Testis (tissue), 3 donors: ENCODE measurements around the gene GRID1. TPM values are rescaled to one million over a fixed set of nuclear protein-coding genes. Genes with fewer than 3 reads are reported as not detected.

Source experiments
- DNase-seq: peaks from one replicate; pipeline ENCODE4 v3.0.0-alpha.2; 2019
- H3K27ac ChIP-seq, 2 donors: fragments of 200-600 bp; sonication (generic); one replicate each; pipeline ENCODE4 v1.5.1; 2019
- H3K27me3 ChIP-seq: fragments of 200-600 bp; sonication (generic); one replicate; pipeline ENCODE4 v1.5.1; 2019
- H3K36me3 ChIP-seq: fragments of 200-600 bp; sonication (generic); one replicate; pipeline ENCODE4 v1.5.1; 2017; ENCODE audit warnings: low read depth; ENCODE audit errors: missing control alignments
- H3K4me1 ChIP-seq: fragments of 200-600 bp; sonication (generic); one replicate; pipeline ENCODE4 v1.5.1; 2019
- H3K4me3 ChIP-seq, 2 donors: fragments of 200-600 bp; sonication (generic); one replicate each; pipeline ENCODE4 v1.5.1; 2017 to 2019
- H3K9me3 ChIP-seq: fragments of 200-600 bp; sonication (generic); one replicate; pipeline ENCODE4 v1.5.1; 2017
- POLR2A ChIP-seq: fragments of 450-650 bp; IDR thresholded peaks from one replicate; pipeline ENCODE4 v1.6.1; 2017; ENCODE audit warnings: antibody characterized with exemption, mild to moderate bottlenecking, moderate library complexity
- WGBS, 2 donors: methylation state at CpG; one replicate each; pipeline ENCODE4 v1.1.5; 2018; 5-methylcytosine and 5-hydroxymethylcytosine counted together
- intact Hi-C: fragments of 100-400 bp; cut with DNase I; formaldehyde crosslinking; loops from one replicate; pipeline ENCODE4 v1.15.1; 2023; ENCODE audit warnings: low total_unique reads
- polyA plus RNA-seq: library from polyadenylated mRNA; stranded (reverse); fragments of 350-450 nt; fragmentation: Illumina TruSeq; extraction: RNeasy Lipid Tissue Mini Kit (QIAGEN cat#74804); gene quantifications from one replicate; pipeline ENCODE4 v1.2.3, GENCODE V29; 2014; ENCODE audit warnings: low read depth, low replicate concordance; ENCODE audit not compliant: insufficient read depth
- total RNA-seq, 2 donors: library from RNA; depleted of rRNA; stranded (reverse); fragments of >200 nt; gene quantifications; one replicate each; pipeline ENCODE4 v1.2.3, GENCODE V29; 2016
- TF ChIP-seq, protein P1 (sequence below), 3 experiments: fragments of 450-650 bp in 2 of 3; fragments of 200-600 bp in 1 of 3; sonication (generic) in 1 of 3; IDR thresholded peaks; one replicate each; pipeline ENCODE4 v1.5.1; 2016 to 2019; ENCODE audit warnings: antibody characterized with exemption in 3 of 3, mild to moderate bottlenecking in 2 of 3, moderate library complexity in 1 of 3

Gene GRID1
- total and polyA plus RNA-seq, 3 donors from 2014 or later = 7.4 to 16.7 (median 8.1) TPM

DNA sequence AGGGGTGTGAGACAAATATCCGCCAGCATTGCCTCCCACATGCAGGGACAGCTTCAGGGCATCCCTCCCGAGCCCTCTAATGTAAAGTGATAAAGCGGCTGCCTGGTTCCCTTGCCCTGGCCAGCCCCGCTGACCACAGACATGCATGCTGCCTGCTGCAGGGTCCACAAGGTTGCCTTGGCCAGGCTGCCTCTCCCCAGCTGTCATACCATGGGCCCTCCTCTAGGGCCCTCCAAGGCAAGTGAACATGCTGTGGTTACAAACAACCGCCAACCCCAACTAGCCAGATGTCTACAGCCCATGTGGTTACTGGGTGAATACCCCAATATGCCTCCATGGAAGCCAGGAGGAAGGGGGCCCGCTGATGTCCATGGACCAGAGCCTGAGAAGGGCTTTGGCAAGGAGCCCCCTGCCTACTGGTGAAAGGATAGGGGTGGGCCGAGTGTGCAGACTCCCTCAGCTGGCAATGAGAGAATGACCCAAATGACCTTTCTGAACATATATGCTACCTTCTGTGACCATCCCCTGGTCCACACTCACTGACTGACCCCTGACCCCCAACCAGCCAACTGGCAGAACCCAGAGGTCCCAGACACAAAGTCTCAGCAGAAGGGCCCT is 37.4 kb downstream of the GRID1 start:
- Histone ChIP-seq H3K9me3 (no peaks in the 10 kb centered on the region), H3K27me3 (no peaks in the 10 kb centered on the region), H3K4me3 (no peak overlapping the region), H3K36me3 (no peaks in the 10 kb centered on the region), H3K27ac (no peak overlapping the region), H3K4me1 (no peaks in the 10 kb centered on the region)
- no peak for TF ChIP-seq POLR2A
- TF ChIP-seq, protein P1, sequence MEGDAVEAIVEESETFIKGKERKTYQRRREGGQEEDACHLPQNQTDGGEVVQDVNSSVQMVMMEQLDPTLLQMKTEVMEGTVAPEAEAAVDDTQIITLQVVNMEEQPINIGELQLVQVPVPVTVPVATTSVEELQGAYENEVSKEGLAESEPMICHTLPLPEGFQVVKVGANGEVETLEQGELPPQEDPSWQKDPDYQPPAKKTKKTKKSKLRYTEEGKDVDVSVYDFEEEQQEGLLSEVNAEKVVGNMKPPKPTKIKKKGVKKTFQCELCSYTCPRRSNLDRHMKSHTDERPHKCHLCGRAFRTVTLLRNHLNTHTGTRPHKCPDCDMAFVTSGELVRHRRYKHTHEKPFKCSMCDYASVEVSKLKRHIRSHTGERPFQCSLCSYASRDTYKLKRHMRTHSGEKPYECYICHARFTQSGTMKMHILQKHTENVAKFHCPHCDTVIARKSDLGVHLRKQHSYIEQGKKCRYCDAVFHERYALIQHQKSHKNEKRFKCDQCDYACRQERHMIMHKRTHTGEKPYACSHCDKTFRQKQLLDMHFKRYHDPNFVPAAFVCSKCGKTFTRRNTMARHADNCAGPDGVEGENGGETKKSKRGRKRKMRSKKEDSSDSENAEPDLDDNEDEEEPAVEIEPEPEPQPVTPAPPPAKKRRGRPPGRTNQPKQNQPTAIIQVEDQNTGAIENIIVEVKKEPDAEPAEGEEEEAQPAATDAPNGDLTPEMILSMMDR (IDR thresholded peaks at IDR 0.05) = no peak
- 87 to 95% methylated on average over 3 to 7 of the region's 7 CpGs for WGBS, 2 donors
- intact Hi-C loops = no loop called here
- DNase-seq = no peak

DNA sequence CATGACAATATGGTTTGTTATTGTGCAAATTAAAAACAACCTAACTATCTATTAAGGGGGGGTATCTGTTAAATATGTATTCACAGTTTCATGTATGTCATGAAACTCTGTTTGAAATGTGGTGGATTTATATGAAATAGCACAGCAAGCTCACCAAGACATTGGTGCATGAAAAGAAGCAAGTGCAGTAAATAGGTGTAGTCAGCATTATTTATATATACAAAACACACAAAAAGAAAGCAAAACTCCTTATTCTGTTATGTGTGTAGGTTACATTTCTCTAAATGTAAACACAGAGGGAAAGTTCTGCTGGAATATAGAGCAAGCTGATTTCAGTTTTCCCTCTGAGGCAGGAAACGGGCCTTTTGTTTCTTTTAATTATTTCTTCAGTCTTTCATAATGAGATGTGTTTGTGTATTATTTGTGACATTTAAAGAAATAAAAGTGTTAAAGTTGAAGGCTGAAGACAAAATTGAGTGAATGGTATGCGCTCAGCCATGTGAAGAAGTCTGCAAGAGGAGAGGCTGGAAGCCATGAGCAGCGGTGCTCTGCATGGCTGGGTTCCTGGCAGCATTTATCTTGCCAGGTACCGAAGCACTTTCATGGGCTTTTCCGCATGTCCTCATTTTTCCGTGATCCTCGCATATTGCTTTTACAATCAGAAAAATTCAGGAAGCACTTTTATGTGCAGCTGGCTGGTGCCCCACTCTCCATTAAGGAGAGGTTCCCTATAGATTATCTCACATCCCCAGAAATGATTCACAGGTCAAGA is 38.5 kb downstream of the GRID1 start:
- no peaks in the 10 kb centered on the region for H3K4me1 ChIP-seq
- no peak for DNase-seq
- TF ChIP-seq, protein P1 (IDR thresholded peaks at IDR 0.05) = no peak
- 77 to 82% methylated on average over 7 of the region's 7 CpGs for WGBS, 2 donors
- intact Hi-C loops = no loop called here
- H3K9me3 ChIP-seq = no peaks in the 10 kb centered on the region
- H3K27me3 ChIP-seq = no peaks in the 10 kb centered on the region
- no peaks in the 10 kb centered on the region for H3K36me3 ChIP-seq
- H3K27ac ChIP-seq = no peak overlapping the region
- no peak overlapping the region for H3K4me3 ChIP-seq

DNA sequence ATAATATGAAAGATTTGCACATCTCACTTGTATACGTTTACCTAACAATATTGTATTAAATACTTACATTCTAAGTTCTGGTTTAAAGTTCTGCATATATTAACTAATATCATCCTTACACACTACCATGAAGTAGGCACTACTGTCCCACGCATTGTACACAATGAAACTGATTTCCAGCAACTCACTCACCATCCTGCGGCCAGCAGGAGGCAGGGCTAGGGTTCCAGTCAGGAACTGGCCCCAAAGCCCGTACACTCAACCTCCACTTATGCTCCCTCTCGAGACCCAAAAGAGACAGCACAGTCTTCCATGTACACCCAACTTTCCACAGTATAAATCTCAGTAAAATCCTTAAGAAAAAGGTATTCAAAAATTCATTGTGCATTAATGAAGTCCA is 41.4 kb downstream of the GRID1 start:
- TF ChIP-seq, protein P1 (IDR thresholded peaks at IDR 0.05) = no peak
- no peak for TF ChIP-seq POLR2A
- H3K36me3 ChIP-seq = no peaks in the 10 kb centered on the region
- no peaks in the 10 kb centered on the region for H3K9me3 ChIP-seq
- no peaks in the 10 kb centered on the region for H3K4me1 ChIP-seq
- DNase-seq = no peak
- H3K27me3 ChIP-seq = no peaks in the 10 kb centered on the region
- no peak overlapping the region for H3K4me3 ChIP-seq
- intact Hi-C loops = no loop called here
- no peak overlapping the region for H3K27ac ChIP-seq
- WGBS, 2 donors = 88% methylated on average over 5 of the region's 5 CpGs

DNA sequence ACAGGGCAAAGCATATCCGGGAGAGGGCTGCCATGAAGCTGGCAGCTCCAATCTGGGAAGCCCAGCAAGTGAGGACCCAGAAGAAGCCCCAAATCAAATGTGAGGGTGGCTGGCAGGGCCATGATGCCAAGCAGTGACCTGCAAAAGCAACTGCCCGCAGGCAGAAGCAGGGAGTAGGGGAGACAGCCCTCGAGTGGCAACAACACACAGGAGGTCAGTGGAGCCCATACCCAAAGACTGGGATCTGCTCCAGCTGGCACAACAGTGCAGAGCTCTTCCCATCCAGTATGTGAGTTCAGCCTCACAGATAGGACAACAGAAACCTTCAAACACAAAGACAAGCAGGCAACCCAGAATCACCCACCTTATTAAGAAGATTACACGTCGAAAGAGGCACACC is 45.0 kb downstream of the GRID1 start:
- no peak for TF ChIP-seq POLR2A
- TF ChIP-seq, protein P1 (IDR thresholded peaks at IDR 0.05) = no peak
- 74 to 79% methylated on average over 3 to 5 of the region's 5 CpGs for WGBS, 2 donors
- intact Hi-C loops = no loop called here
- H3K27me3 ChIP-seq = no peaks in the 10 kb centered on the region
- H3K36me3 ChIP-seq = no peaks in the 10 kb centered on the region
- H3K9me3 ChIP-seq = no peaks in the 10 kb centered on the region
- H3K4me1 ChIP-seq = no peaks in the 10 kb centered on the region
- DNase-seq = no peak
- no peak overlapping the region for H3K27ac ChIP-seq
- H3K4me3 ChIP-seq = no peak overlapping the region

DNA sequence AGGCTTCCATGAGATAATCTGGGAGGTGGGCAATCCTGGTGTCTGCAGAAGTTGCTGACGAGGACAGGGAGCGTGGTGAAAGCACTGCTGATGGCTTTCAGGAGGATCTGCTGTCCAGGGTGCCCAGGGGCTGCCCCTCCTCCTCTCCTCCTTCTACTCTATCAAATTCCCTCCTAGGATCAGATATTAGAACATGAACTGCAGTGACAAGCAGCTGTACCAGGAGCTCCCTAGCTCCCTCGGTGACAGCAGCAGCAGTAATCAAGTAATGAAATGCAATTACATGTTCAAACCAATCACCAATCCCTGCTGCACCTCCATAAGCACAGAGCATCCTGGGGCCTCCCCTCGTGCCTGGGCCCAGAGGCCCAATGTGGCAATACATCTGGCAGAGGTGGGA is 46.9 kb downstream of the GRID1 start:
- 68 to 71% methylated on average over 4 of the region's 4 CpGs for WGBS, 2 donors
- intact Hi-C loops = no loop called here

More for the DNA sequence above, 46.9 kb downstream of the GRID1 start:
- Histone ChIP-seq H3K9me3 (no peaks in the 10 kb centered on the region), H3K36me3 (no peaks in the 10 kb centered on the region), H3K4me3 (no peak overlapping the region), H3K27ac (no peak overlapping the region), H3K27me3 (no peaks in the 10 kb centered on the region), H3K4me1 (no peaks in the 10 kb centered on the region)
- no peak for TF ChIP-seq POLR2A
- TF ChIP-seq, protein P1 (IDR thresholded peaks at IDR 0.05) = no peak
- DNase-seq = no peak
